Stimulated activated CD8-positive, alpha-beta memory T cell treated with anti-CD3 and anti-CD28 coated beads, Interleukin-4, amount 100 ng/mL, for 48 hours (primary cell): ENCODE data around the gene BFAR.

Experiments
- DNase-seq: peaks from one replicate; pipeline ENCODE4 v3.0.0-alpha.2; 2020

BFAR gene

GRCh38 chr16:14632693-14633569 lies at the start of gene BFAR:
Gene BFAR, plus strand, starts transcription at chr16:14632951. Its CDS starts 11,396 bp downstream, at chr16:14644347.
- peak; percentile 99 for DNase-seq

- DNase-seq = no peak
Measured at GRCh38 chr16:14585287-14585686, 47.5 kb upstream of the BFAR start.

- no peak for DNase-seq
Measured at GRCh38 chr16:14586637-14587305, 46.0 kb upstream of the BFAR start.

GRCh38 chr16:14600164-14600563 lies 32.6 kb upstream of the BFAR start:
- no peak for DNase-seq

GRCh38 chr16:14602443-14602963 lies 30.2 kb upstream of the BFAR start:
- no peak for DNase-seq

- DNase-seq = no peak
Measured at GRCh38 chr16:14606102-14606501, 26.6 kb upstream of the BFAR start.

- DNase-seq = no peak
Measured at GRCh38 chr16:14608111-14608566, 24.6 kb upstream of the BFAR start.

GRCh38 chr16:14608604-14609003 lies 24.1 kb upstream of the BFAR start:
- DNase-seq = no peak

- no peak for DNase-seq
Measured at GRCh38 chr16:14609716-14610115, 23.0 kb upstream of the BFAR start.

GRCh38 chr16:14611660-14612059 lies 21.1 kb upstream of the BFAR start:
- no peak for DNase-seq

- DNase-seq = no peak
Measured at GRCh38 chr16:14613991-14614390, 18.8 kb upstream of the BFAR start.

- no peak for DNase-seq
Measured at GRCh38 chr16:14616280-14616679, 16.5 kb upstream of the BFAR start.

- no peak for DNase-seq
Measured at GRCh38 chr16:14618566-14618965, 14.2 kb upstream of the BFAR start.

GRCh38 chr16:14627078-14627477 lies 5.7 kb upstream of the BFAR start:
- DNase-seq = no peak

GRCh38 chr16:14628806-14629611 lies 3.7 kb upstream of the BFAR start:
- peak; percentile 36 for DNase-seq

GRCh38 chr16:14629612-14629918 lies 3.2 kb upstream of the BFAR start:
- no peak for DNase-seq

- peak; percentile 99 for DNase-seq
Measured at GRCh38 chr16:14629919-14630619, 2.7 kb upstream of the BFAR start, which contains the start of gene PARN. Gene PARN, minus strand, starts transcription at chr16:14630260. Its CDS starts 135 bp downstream, at chr16:14630125.

- DNase-seq = peak; percentile 28
Measured at GRCh38 chr16:14630620-14631330, 2.0 kb upstream of the BFAR start.

GRCh38 chr16:14634389-14634725 lies 1.6 kb downstream of the BFAR start:
- DNase-seq = no peak

- DNase-seq = no peak
Measured at GRCh38 chr16:14635395-14636165, 2.8 kb downstream of the BFAR start.
